NCI-H1436 (cell line): ENCODE data around the gene FARSB.
"Not testable (repeated sequence)": the region's sequence is repeated elsewhere in the genome, so short reads cannot be mapped to it uniquely, and the experiment has no call there.

ENCODE experiments used
- DNase-seq: peaks from one replicate; lab custom pipeline; 2025; lab: John Stamatoyannopoulos, UW

The FARSB gene

GRCh38 chr2:222604749-222605515 is 51.0 kb downstream of the FARSB start:
- no peak for DNase-seq

- DNase-seq = no peak
Observed at GRCh38 chr2:222603501-222603900, 52.4 kb downstream of the FARSB start.

GRCh38 chr2:222598611-222599010 is 57.3 kb downstream of the FARSB start:
- no peak for DNase-seq

- no peak for DNase-seq
Observed at GRCh38 chr2:222595581-222595980, 60.3 kb downstream of the FARSB start.

- no peak for DNase-seq
Observed at GRCh38 chr2:222594679-222595078, 61.2 kb downstream of the FARSB start.

GRCh38 chr2:222592176-222592575 is 63.7 kb downstream of the FARSB start:
- no peak for DNase-seq

- no peak for DNase-seq
Observed at GRCh38 chr2:222591661-222592060, 64.2 kb downstream of the FARSB start.

GRCh38 chr2:222584589-222584988 is 71.3 kb downstream of the FARSB start:
- DNase-seq = not testable (repeated sequence)

GRCh38 chr2:222582928-222583327 is 73.0 kb downstream of the FARSB start:
- DNase-seq = no peak

- DNase-seq = no peak
Observed at GRCh38 chr2:222577341-222577740, 78.6 kb downstream of the FARSB start.

- DNase-seq = no peak
Observed at GRCh38 chr2:222576171-222577081, 79.5 kb downstream of the FARSB start.

GRCh38 chr2:222575618-222576017 is 80.3 kb downstream of the FARSB start:
- no peak for DNase-seq

GRCh38 chr2:222572751-222573174 is 83.1 kb downstream of the FARSB start:
- DNase-seq = no peak

- DNase-seq = no peak
Observed at GRCh38 chr2:222572264-222572721, 83.6 kb downstream of the FARSB start.

- no peak for DNase-seq
Observed at GRCh38 chr2:222569826-222570225, 86.1 kb downstream of the FARSB start.

GRCh38 chr2:222568865-222569264 is 87.0 kb downstream of the FARSB start:
- DNase-seq = no peak

GRCh38 chr2:222566229-222566628 is 89.7 kb downstream of the FARSB start:
- DNase-seq = no peak

- DNase-seq = no peak
Observed at GRCh38 chr2:222563936-222564335, 92.0 kb downstream of the FARSB start.

- no peak for DNase-seq
Observed at GRCh38 chr2:222563106-222563718, 92.7 kb downstream of the FARSB start.

- DNase-seq = peak; percentile 48
Observed at GRCh38 chr2:222561817-222562645, 93.9 kb downstream of the FARSB start.

GRCh38 chr2:222561151-222561550 is 94.7 kb downstream of the FARSB start:
- no peak for DNase-seq

- DNase-seq = no peak
Observed at GRCh38 chr2:222554517-222554916, 101.4 kb downstream of the FARSB start.
